Mesothelial cell of epicardium (in vitro differentiated cells): Measurements from ENCODE around the gene SMIM3. TPM values are rescaled to one million over a fixed set of nuclear protein-coding genes. Genes with fewer than 3 reads are reported as not detected.

Experiments used
- DNase-seq, 2 experiments: peaks; one replicate each; pipeline ENCODE4 v3.0.0; 2021; ENCODE audit warnings: low spot score in 2 of 2; ENCODE audit not compliant: unreplicated experiment in 2 of 2
- H3K27ac Mint-ChIP-seq: 2 replicates; pipeline ENCODE4 v1.8.0; 2021; ENCODE audit warnings: mixed read lengths
- H3K27me3 Mint-ChIP-seq: 2 replicates; pipeline ENCODE4 v1.8.0; 2021; ENCODE audit warnings: low read depth, mixed read lengths
- H3K36me3 Mint-ChIP-seq: 2 replicates; pipeline ENCODE4 v1.8.0; 2021; ENCODE audit warnings: mixed read lengths
- H3K4me1 Mint-ChIP-seq: 2 replicates; pipeline ENCODE4 v1.8.0; 2021; ENCODE audit warnings: mixed read lengths
- H3K4me3 Mint-ChIP-seq: 2 replicates; pipeline ENCODE4 v1.8.0; 2021; ENCODE audit warnings: mild to moderate bottlenecking, moderate library complexity, mixed read lengths
- H3K9me3 Mint-ChIP-seq: 2 replicates; pipeline ENCODE4 v1.8.0; 2021; ENCODE audit warnings: mixed read lengths
- CTCF ChIP-seq: fragments of 200-600 bp; sonication (generic); IDR thresholded peaks from one replicate; pipeline ENCODE4 v1.5.0; 2021; ENCODE audit warnings: antibody characterized with exemption; ENCODE audit not compliant: unreplicated experiment
- total RNA-seq: library from RNA; stranded (reverse); gene quantifications from 3 replicates; pipeline ENCODE4 v1.2.1, GENCODE V29; 2021

SMIM3 gene
- total RNA-seq, 1 donor from 2014 or later, result 45.4 TPM

- H3K27me3 Mint-ChIP-seq, result no peaks in the 10 kb centered on the region
- H3K36me3 Mint-ChIP-seq, result peaks cover 31% of the 10 kb centered on the region
- H3K4me3 Mint-ChIP-seq, result no peak overlapping the region
- DNase-seq, result no peak
- no peak for TF ChIP-seq CTCF
- H3K4me1 Mint-ChIP-seq, result peaks cover 6% of the 10 kb centered on the region
- no peak overlapping the region for H3K27ac Mint-ChIP-seq
- H3K9me3 Mint-ChIP-seq, result no peaks in the 10 kb centered on the region
Observed at GRCh38 chr5:150753863-150754262, 24.7 kb upstream of the SMIM3 start.

DNA sequence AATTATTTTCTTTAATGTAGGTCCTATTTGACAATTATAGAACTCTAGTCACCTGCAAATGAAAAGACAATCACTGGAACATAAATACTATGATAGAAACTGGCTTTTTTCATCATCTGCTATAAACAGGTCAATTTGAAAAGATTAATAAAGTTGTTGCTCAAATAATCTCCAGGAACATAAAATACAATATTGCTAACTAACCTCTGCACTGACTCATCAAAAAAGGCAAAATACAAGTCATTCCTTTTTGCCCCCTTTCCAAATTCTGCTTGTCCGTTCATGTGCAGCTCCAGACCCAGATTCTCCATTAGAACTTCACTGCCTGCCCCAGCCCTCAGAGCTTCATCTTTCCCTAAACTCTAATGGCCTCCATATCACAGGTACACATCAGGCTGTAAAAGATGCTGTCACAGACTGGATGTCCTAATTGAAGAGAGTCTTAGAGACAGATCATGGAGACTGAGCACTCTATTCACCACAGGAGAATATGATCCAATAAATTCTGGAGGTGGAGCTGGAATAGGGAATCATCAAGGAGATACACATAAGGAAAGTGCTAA, 21.4 kb upstream of the SMIM3 start:
- H3K9me3 Mint-ChIP-seq, result no peaks in the 10 kb centered on the region
- no peaks in the 10 kb centered on the region for H3K27me3 Mint-ChIP-seq
- TF ChIP-seq CTCF, result no peak
- DNase-seq, result no peak
- peak overlapping the region; percentile 33 for H3K4me3 Mint-ChIP-seq
- H3K4me1 Mint-ChIP-seq, result peaks cover 13% of the 10 kb centered on the region
- H3K36me3 Mint-ChIP-seq, result peaks cover 25% of the 10 kb centered on the region
- peak overlapping the region; percentile 62 for H3K27ac Mint-ChIP-seq

DNA sequence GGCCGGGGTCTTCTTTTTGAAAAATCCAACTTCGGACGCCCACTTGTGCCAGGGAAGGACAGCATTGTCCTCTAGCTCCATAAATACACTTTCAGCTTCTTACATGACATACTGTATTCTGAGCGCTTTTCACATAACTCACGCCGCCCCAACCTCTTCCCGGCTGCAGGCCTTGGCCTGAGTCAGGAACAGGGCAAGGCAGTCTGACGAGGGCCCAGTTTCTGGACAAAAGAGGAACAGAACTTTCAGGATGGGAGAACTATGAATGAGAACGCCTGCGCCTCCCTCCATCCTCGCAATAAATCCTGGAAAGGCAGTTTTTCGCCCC, 20.4 kb upstream of the SMIM3 start:
- DNase-seq, result no peak
- no peak for TF ChIP-seq CTCF
- Mint-ChIP-seq H3K4me1 (peaks cover 21% of the 10 kb centered on the region), H3K36me3 (peaks cover 25% of the 10 kb centered on the region), H3K27me3 (no peaks in the 10 kb centered on the region), H3K27ac (no peak overlapping the region), H3K9me3 (no peaks in the 10 kb centered on the region), H3K4me3 (no peak overlapping the region)

DNA sequence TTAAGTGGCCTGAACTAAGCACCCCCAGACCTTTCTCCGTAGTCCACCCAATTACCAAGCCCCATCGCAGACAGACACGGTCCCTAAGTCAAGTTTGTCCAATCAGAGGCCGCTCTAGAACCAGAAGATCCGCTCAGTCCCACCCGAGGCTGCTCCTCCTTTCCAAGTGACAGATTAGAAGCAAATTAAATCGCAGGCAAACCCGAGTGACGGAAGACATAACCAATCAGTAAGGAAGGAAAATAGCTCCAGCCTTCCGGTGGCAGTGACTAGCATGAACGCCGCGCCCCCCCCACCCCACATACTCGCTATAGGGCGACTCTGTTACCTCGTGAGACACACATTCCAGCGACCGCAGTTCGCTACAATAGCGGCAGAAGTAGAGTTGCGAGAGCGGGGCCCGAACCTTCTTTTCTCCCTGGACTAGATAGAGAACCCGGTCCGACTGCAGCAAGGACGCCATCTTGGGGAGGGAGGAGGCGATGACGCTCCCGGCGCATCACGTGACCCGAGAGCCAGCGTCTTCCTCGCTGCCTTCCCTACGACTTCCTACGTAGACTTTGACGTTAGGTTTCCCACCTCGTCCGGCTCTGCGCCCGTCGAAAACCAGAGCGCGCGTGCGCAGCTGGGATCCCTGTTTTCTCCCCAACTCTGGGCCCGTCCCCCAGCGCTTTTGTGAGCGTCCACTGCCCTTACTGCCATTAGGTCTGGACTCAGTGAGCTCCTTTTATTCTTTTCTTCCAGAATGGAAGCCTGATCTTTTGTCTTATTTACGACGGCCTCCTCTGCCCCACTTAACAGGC, 19.8 kb upstream of the SMIM3 start, which contains the start of gene DCTN4:
TSS of gene DCTN4 (minus strand) at position 487 of the 803 bp plus-strand sequence. CDS start at position 463, 24 bp downstream.
- no peak for TF ChIP-seq CTCF
- peaks cover 19% of the 10 kb centered on the region for H3K36me3 Mint-ChIP-seq
- H3K4me3 Mint-ChIP-seq, result no peak within 1 kb of the TSS
- no peaks in the 10 kb centered on the region for H3K9me3 Mint-ChIP-seq
- no peaks in the 10 kb centered on the region for H3K27me3 Mint-ChIP-seq
- peak; percentile 88 to 94 for DNase-seq
- H3K27ac Mint-ChIP-seq, result no peak within 1 kb of the TSS
- H3K4me1 Mint-ChIP-seq, result peaks cover 27% of the 10 kb centered on the region

GRCh38 chr5:150759334-150759583, 19.3 kb upstream of the SMIM3 start:
- H3K4me1 Mint-ChIP-seq, result peaks cover 29% of the 10 kb centered on the region
- no peaks in the 10 kb centered on the region for H3K27me3 Mint-ChIP-seq
- H3K9me3 Mint-ChIP-seq, result no peaks in the 10 kb centered on the region
- H3K27ac Mint-ChIP-seq, result no peak overlapping the region
- no peak for DNase-seq
- TF ChIP-seq CTCF, result no peak
- no peak overlapping the region for H3K4me3 Mint-ChIP-seq
- peaks cover 14% of the 10 kb centered on the region for H3K36me3 Mint-ChIP-seq
